ENCODE data around the gene TBC1D4.
A peak's percentile ranks its signal among the peaks of the same experiment; 100 is the strongest.
"Not testable (repeated sequence)": the region's sequence is repeated elsewhere in the genome, so short reads cannot be mapped to it uniquely, and the experiment has no call there.

Gene TBC1D4

DNA sequence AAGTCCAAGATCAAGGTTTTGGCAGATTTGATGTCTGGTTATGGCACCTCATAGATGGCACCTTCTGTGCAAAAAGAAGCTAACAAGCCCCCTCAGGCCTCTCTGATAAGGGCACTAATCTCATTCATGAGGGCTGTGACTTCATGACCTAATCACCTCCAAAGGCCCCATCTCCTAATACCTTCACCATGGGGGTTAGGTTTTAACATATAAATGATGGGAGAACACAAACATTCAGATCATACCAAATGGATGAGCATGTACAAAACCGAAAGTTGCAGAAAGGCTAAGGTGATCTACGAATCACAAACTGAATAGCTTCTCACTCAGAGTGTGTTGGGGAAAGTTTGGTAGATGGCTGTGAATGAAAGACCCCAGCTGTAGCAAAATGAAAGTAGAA, 217.4 kb downstream of the TBC1D4 start:
- DNase-seq (ENCODE audit: low spot score), result no peak

DNA sequence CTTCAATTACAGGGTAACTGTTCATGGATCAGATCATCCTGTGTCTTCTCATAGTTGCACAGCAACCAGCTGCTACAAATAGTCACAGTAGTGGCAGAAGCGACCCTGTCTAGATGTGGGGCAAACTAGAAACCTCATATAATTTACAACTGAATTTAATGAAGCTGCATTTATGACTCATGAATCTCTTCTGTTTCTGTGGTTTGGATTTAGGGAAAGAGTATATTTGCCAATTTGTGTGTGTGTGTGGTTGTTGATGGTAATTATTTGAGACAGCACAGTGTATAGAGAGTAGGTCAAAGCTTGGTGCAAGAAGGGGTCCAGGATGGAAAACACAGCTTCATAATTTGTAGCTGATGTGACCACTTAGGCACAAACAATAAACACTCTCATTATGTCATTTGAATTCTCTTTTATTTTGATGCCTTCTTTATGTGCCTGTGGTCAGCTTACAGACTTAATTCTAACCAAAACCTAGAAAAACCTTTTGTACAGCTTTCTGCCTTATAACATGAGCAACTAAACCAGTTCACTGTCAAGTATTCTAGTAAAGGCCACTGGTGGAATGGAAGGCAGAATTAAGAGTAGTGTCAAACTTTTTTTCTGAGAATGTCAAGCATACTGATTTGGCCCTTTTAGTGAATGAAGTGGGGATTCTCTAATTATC, 218.1 kb downstream of the TBC1D4 start:
- no peak for DNase-seq (ENCODE audit: low spot score)

DNA sequence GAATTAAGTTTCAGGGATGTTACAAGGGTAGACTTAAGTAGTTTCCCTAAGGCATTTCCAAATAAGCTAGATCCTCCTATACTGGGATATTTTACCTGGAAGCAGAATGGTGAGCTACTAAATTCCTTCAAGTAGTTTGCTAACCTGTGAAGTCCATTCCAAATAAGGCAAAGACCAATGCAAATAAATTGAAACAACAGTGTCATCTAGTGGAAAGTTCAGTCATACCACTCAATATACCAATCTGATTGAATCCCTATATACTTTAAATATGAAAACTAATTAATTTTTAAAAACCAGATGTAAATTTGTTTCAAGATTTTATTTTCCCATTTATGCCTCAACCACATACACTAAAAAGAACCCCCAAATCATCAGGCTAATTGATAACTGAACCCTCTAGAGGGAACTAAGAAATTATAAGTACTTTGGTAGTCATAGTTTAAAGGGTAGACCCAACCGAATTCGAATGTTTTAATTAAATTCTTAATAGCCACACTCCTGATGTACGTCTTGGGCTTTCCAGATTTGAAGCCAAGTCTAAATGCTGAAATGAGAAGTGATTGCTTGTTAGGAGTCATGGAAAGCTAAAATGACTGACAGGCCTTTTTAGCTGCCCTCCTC, 223.7 kb downstream of the TBC1D4 start:
- peak; percentile 17 for DNase-seq (ENCODE audit: low spot score)

DNA sequence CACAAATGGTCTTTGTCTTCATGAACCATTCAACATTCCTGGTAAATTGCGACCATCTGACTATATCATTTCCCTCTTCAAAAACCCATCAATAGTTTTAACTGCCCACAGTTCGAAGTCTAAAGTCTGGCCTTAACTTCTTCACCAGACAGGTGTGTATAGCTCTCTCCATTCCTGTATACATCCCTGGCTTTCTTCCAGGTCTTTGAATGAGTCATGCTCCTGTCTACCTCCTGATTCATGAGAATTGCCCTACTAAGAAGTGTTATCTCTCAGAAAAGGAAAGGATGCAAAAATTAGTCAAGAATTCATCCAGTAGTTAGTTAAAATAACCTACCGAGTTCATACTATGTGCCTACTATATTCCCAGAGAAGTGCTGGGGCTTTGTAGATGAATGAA, 225.0 kb downstream of the TBC1D4 start:
- DNase-seq (ENCODE audit: low spot score), result no peak

DNA sequence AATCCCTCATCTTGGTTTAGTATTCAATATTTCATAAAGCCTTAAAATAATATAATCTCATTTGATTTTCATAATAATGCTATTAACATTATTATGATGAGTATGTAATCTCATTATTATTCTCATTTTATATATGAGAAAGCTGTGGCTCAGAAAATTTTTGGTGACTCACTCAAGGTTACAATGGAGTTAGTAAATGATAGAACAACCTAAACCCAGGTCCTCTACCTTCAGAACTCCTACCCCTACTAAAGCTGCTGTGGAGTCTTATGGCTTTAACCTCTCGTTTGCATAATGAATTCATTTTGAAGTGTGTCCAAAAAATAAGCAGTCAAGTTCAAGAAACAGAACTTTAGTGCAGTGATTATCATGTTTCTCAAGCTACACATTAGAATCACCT, 226.3 kb downstream of the TBC1D4 start:
- DNase-seq (ENCODE audit: low spot score), result no peak

DNA sequence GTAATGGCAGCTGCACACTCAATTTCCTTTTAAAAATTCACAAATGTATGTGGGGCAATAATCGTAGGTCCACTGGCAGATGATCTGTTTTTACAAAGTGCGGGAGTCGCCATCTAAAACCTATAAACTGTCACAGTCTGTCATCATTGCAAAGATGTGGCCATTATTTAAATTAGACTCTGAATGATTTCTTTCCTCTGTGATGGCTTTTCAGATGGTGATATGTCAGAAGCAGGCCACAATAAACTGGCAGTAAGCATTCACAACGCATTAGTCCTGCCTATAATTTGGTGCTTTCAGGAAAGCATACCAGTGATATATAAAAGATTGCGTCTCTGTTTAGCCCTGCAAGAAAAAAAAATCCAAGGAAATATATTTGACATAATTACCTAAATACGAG, 226.8 kb downstream of the TBC1D4 start:
- no peak for DNase-seq (ENCODE audit: low spot score)

DNA sequence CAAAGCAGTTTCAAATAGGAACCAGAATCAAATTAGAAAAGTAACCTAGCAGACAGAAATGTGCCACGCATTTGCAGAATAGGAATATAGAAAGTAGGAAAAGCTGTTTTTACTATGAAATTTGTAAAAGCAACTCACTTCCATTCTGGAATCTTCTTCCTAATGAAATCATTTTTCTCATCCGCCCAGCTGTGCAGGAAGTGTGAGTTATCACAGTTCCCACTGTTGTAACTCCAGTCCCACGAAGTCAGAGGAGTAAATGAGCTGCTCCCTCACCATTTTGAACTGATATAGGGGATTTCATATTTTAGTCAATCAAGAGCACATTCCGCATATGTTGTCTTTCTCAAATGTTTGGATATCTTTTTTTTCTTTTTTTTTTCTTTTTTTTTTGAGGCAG, 230.8 kb downstream of the TBC1D4 start:
- DNase-seq (ENCODE audit: low spot score), result no peak

DNA sequence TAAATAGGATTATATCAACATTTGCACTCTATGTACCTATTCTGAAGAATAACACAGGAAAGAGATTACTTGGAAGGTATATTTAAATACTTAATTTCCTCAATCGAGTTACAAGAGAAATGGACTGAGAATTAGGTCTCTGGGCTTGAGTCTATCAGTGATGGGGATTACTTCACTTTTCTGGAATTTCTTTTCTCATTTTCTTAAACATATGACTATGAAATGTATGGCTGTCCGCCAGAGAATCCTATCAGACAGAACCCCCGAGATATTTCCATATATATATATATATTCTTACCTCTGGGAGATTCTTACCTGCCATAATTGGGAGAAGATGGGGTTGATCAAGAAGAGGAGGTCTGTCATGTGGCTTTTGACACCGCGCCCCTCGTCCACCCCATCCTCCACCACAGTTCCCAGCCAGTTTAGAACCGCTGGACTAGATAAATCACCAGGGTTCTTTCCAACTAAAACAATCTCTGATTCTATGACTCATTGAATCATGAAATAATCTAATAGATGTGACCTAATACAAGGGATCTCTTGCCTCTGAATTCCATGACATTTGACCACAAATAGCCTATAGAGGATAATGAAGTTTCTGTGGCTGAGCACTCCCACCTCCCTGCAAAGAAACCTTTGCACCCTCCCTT, 231.3 kb downstream of the TBC1D4 start:
- DNase-seq (ENCODE audit: low spot score), result no peak

DNA sequence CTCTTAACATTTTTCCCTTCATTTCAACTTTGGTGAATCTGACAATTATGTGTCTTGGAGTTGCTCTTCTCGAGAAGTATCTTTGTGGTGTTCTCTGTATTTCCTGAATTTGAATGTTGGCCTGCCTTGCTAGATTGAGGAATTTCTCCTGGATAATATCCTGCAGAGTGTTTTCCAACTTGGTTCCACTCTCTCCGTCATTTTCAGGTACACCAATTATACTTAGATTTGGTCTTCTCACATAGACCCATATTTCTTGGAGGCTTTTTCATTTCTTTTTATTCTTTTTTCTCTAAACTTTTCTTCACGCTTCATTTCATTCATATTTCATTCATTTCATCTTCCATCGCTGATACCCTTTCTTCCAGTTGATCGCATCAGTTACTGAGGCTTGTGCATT, 236.4 kb downstream of the TBC1D4 start:
- not testable (repeated sequence) for DNase-seq (ENCODE audit: low spot score)

DNA sequence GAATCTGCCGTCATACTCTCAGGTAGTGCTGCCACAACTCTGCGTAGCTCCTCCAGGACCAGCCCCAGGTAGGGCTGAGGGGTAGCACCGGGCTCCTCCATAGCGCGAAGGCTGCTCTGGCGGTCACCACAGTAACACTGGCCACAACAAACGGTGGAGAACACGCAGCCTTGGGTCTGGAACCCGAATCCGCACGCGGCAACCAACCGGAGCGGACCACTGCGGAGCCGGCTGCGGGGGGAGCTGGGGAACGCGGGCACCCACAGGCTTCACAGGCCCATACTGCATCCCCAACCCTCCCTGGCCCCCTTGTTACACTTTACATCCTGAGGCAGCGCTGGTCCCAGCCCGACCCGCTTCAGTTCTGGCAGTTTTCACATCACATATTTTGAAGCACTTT, 241.7 kb downstream of the TBC1D4 start:
- not testable (repeated sequence) for DNase-seq (ENCODE audit: low spot score)

DNA sequence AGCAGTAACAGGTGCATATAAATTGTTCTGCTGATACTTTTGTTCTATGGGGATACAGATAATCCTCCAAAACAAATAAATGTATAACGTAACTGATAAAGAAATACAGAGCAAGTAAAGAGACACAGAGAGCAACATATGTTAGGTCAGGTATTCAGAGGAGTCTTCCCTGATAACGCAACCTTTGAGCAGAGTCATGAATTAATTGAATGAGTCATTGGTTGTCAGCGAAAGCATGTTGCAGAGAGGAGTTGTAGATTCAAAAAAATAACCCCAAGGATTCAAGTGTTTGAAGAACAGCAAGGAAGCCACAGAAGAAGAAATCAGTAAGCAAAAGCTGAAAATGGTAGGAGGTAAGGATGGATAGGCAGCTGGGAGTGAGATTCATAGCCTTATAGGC, 245.2 kb downstream of the TBC1D4 start:
- no peak for DNase-seq (ENCODE audit: low spot score)
